Vagina (tissue), 2 donors: ENCODE measurements around the gene EYA4.

ENCODE experiments used
- CTCF ChIP-seq, 3 experiments: fragments of 450-650 bp in 2 of 3; fragments of 200-600 bp in 1 of 3; sonication (generic) in 1 of 3; IDR thresholded peaks; one replicate each; pipeline ENCODE4 v1.5.1; 2017 to 2019; ENCODE audit warnings: antibody characterized with exemption in 3 of 3, mild to moderate bottlenecking in 2 of 3, moderate library complexity in 2 of 3
- POLR2A ChIP-seq, 2 donors: fragments of 450-650 bp; IDR thresholded peaks; one replicate each; pipeline ENCODE4 v1.6.1; 2017; ENCODE audit warnings: antibody characterized with exemption in 2 of 2, mild to moderate bottlenecking in 2 of 2, moderate library complexity in 2 of 2

GRCh38 chr6:133549371-133549801 lies 308.2 kb downstream of the EYA4 start:
- TF ChIP-seq CTCF (IDR thresholded peaks at IDR 0.05) (no peak), POLR2A (IDR thresholded peaks at IDR 0.05) (no peak)
